Stimulated activated CD8-positive, alpha-beta memory T cell treated with anti-CD3 and anti-CD28 coated beads, Interleukin-2, amount 100 ng/mL, for 1 hour (primary cell): ENCODE measurements around the gene SH2B2.

ENCODE experiments used
- DNase-seq, 2 donors: peaks; one replicate each; pipeline ENCODE4 v3.0.0-alpha.2; 2020; ENCODE audit warnings: low read depth in 2 of 2

The SH2B2 gene

GRCh38 chr7:102286237-102287110 is at the start of gene SH2B2:
Gene SH2B2, plus strand, starts transcription at chr7:102286868. Its CDS starts 13,683 bp downstream, at chr7:102300551.
- no peak for DNase-seq

DNA sequence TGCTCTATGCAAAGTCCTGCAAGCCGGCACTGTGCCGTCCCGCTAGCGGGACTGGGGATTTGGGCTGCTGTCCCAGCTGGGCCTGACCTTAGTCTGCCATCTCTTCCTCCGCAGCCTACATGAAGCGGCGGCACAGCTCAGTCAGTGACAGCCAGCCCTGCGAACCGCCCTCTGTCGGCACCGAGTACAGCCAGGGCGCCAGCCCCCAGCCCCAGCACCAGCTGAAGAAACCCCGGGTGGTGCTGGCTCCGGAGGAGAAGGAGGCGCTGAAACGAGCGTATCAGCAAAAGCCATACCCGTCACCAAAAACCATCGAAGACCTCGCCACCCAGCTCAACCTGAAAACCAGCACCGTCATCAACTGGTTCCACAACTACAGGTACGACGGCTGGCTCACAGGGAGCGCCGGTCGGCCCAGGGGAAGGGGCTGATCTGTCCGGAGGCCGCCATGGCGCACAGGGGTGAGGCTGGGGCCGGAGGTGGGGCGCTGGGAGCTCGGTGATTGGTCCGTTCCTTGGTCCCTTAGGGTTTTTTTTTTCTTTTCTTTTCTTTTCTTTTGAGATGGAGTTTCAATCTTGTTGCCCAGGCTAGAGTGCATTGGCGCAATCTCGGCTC is 47.4 kb upstream of the SH2B2 start:
- no peak for DNase-seq

- no peak for DNase-seq
These were observed 45.2 kb upstream of the SH2B2 start for GRCh38 chr7:102241431-102241830.

DNA sequence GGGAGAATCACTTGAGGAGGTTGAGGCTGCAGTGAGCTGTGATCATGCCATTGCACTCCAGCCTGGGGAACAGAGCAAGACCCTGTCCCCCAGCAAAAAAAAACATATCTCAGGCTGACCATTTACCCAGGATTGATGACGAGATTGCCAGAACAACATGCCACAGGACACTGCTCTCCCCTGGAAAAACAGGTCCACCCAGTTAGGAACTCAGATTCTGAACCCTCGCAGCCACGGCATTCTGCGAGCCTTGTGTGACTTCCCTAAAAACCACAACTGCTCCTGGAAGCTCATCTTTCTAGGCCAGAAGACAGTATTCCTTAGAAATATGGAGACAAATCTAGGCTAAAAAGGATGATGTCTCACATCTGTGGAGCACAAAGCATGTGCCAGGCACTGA is 42.1 kb upstream of the SH2B2 start:
- no peak for DNase-seq

- DNase-seq: no peak
These were observed 38.6 kb upstream of the SH2B2 start for GRCh38 chr7:102248081-102248455.

- no peak for DNase-seq
These were observed 37.9 kb upstream of the SH2B2 start for GRCh38 chr7:102248456-102249395.

GRCh38 chr7:102251531-102252365 is 34.9 kb upstream of the SH2B2 start:
- DNase-seq: no peak

- DNase-seq: no peak
These were observed 34.2 kb upstream of the SH2B2 start for GRCh38 chr7:102252366-102252982.

DNA sequence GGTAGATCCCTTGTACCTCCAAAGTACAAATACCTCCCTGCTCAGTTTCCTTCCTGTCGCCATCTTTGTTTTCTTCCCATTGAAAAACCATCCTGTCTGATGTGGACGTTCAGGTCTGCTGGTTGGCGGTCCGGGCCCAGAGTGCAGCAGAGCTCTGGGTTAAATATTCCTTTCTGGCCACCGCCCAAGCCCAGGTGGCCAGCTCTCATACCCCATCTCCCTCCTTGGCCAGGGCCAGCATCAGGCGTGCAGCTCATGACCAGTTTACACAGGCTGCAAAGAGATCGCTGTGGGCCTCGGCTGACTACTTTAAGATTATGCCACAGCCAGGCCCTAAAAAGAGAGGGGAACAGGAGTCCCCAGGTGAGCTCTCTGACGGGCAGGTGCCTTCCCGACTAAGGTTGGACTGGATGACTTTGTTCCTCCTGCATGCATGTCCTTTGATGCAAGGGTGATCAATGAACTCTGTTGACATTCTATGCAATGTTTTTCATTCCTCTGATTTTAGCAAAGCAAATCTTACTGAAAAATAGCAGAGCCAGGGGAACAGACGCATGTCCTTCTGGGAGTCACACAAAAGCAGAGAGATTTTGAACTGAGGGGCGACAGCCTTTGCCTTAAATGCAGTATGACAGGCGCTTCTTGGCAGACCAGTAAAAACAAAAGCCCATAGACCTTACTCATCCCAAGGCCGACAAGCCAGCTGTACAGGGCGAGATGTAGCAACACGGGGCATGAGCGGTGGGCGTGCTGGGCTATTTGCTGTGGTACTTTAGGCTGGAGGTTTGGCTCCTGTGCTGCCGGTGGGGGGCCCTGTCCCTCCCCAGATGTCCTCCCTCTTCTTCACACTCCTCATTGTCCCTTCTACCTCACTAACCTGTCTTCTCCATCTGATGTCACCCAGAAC is 33.3 kb upstream of the SH2B2 start:
- no peak for DNase-seq

DNA sequence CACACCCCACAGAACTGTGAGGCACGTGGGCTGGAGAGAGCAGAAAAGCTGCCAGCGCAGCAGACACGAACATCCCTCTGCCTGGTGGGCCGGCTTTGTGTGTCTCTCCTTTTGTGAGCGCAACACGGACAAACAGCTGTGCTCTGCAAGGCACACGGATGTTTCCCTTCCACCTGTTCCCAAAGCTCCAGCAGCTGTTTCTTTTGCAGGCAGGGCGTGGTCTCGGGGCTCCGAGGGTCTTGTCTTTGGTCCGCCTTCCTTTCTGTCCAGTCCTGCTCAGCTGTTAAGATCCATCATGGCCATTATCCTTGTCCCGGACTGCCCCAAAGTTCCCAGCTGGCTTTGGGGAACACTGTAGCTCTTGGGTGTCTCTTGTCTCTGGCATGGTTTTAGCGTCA is 32.7 kb upstream of the SH2B2 start:
- DNase-seq: no peak

- no peak for DNase-seq
These were observed 32.1 kb upstream of the SH2B2 start for GRCh38 chr7:102254521-102254920.

DNA sequence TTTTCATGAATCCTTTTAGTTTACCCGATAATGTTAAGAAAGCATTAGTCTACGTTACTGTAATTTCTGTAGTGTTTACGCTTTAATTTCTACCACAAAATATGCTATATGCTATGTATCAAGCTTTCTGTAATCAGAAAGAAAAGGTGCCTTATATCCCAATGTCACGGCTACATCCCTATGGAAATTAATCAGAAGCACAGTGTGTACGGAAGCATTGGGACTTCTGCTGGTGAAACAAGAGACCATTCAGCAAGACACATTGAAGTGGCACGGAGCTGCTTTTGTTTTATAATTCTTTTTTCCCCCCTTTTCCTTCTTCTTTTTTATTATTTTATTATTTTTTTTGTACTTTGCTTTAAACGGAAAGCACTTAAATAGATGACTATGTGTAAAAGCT is 31.2 kb upstream of the SH2B2 start:
- DNase-seq: no peak

GRCh38 chr7:102255916-102256315 is 30.8 kb upstream of the SH2B2 start:
- no peak for DNase-seq

DNA sequence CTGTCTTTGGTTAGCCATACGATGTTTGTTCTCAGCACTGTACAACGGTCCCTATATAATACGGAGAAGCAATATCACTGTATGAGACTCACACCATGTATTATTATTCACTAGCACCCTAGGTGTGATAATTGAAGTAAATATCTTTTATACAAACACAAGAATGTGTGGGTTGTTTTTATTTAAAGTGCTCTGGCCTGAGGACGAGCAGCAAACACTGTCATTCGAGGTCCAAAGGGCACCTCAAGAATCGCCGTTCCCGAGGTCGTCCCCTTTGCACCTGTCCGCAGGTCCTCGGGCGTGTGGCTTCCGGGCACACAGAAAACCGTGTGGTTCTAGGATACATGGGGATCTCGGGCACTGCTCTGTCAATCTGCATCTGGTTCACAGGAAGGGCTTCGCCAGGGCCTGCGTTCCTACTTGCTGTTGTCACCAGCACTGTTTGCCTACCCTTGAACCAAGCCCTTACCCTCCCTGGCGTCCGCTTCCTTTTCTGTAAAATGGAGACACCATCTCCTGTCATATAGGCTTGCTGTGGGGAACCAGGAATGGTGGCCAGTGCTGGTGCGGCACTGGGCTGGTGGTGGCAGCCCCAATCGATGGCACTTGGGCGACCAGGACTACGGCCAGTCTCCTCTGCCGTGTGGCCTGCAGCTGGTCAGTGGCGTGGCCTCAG is 28.5 kb upstream of the SH2B2 start:
- DNase-seq: no peak

DNA sequence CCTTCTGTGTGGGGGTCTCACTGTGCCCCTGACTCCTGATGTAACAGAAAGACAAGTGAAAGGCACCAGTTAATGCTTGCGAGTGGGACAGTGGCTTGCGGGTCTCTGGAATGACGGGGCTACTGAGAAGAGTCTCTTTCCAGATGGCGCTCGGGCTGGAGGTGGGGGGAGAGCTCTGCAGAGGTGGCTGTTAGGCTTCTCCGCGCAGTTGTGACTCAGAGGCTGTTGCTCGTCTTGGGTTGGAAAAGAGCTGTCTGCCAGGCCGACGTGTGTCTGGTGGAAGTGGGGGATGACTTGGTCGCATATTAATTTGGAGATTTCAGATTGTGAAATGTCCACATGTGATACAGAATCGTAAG is 27.9 kb upstream of the SH2B2 start:
- DNase-seq: no peak

- DNase-seq: no peak
These were observed 25.8 kb upstream of the SH2B2 start for GRCh38 chr7:102260856-102261255.

DNA sequence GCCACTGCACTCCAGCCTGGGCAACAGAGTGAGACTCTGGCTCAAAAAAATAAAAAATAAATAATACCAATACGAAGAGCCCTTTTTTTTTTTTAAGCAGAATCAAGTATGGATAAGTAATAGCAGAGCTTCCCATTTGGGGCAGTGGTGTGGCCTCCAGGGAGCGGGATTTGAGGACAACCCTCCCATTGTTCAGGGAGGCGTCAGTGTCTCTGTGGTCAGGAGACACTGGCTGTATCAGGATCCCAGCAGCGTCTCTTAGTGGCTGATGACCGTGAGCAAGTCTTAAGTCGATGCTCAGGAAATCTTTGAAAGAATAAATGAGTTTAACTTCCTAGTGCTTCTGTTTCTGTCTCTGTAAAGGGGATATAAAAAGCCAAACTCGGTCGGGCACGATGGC is 25.2 kb upstream of the SH2B2 start:
- no peak for DNase-seq

- no peak for DNase-seq
These were observed 24.1 kb upstream of the SH2B2 start for GRCh38 chr7:102262546-102262945.

- DNase-seq: no peak
These were observed 22.2 kb upstream of the SH2B2 start for GRCh38 chr7:102264367-102264891.
